HG03571 (cell line): ENCODE measurements around the gene FAAP20.

Experiments
- ATAC-seq: cut with Tn5 transposase; IDR thresholded peaks from one replicate; pipeline ENCODE4 v1.9.1; 2021; ENCODE audit not compliant: unreplicated experiment

Gene FAAP20, protein sequence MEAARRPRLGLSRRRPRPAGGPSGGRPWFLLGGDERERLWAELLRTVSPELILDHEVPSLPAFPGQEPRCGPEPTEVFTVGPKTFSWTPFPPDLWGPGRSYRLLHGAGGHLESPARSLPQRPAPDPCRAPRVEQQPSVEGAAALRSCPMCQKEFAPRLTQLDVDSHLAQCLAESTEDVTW

GRCh38 chr1:2194319-2194897, at the start of gene FAAP20:
Gene FAAP20, minus strand, starts transcription at chr1:2194772. Its CDS starts 23 bp downstream, at chr1:2194749.
- ATAC-seq: peak; percentile 49

DNA sequence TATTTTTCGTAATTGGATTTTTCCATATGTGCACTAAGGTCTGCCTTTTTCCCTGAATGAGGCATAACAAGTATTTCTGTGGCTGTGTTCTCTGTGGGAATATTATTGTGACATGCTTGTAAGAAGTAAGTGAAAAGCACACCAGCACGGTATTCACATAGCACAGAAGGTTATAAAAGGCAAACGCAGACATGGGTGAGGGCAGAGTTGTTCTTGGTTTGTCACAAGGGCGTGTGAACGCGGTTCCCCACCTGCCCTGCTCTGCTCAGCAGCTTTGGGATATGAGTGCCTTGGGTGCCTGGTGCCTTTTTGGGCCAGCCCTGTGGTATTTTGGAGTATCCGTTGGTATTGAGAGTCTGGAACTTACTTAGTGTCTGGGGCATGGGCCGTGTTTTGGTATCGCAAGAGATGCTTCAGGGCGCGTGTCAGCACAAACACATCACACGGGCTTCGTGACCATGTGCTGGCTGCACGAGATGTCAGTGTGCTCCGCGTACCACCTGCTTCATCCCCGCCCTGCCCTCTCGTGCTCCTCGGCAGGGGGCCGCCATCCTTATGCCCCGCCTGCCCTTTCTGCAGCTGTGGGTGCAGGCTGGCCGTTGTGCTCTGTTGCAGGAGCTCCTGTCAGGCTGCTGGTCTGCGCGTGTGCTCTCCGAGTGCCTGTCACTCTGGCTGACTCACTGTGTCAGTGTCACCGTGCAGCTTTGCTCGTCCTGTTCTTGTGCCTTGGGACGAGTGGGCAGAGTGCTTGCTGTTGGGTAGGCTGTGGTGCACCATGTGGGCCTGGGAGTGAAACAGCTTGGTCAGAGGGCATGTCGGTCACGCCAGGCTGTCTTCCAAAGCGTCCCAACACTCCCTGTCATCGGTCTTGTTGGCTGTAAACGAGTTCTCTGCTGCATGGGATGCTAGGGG, 48.5 kb upstream of the FAAP20 start:
- no peak for ATAC-seq

GRCh38 chr1:2241820-2242219, 47.2 kb upstream of the FAAP20 start:
- no peak for ATAC-seq

GRCh38 chr1:2240270-2241156, 45.9 kb upstream of the FAAP20 start:
- ATAC-seq: no peak

DNA sequence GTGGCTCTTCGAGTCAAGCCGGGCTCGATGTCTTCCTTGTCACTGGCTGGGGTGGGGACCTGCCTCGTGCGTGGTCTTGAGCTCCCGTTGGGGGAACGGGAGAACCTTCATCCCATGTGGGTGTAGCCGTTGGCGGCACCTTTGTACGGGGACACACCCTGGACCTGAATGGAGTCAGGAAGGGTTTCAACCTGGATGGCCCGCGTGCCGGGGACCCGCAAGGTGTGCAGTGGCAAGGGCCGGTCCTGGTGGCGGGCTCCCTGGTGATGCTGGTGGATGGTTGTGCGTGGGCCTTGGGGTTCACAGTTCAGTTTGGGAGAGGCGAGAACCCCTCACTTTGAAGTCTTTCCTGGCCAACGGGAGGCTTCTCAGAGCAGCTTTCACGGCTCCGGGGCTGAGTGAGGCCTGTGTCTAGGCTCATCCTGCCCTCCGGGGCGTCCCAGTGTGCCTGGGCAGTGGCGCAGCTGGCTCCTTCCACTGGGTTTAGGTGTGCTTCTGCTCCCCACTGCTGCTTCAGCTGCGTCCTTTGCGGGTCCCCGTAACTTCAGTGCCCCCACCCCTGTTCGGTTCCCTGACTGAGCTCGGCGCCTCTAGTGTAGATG, 44.9 kb upstream of the FAAP20 start:
- no peak for ATAC-seq

GRCh38 chr1:2239013-2239370, 44.4 kb upstream of the FAAP20 start:
- no peak for ATAC-seq

GRCh38 chr1:2238361-2239012, 43.9 kb upstream of the FAAP20 start:
- ATAC-seq: no peak

GRCh38 chr1:2237773-2238172, 43.2 kb upstream of the FAAP20 start:
- ATAC-seq: no peak

DNA sequence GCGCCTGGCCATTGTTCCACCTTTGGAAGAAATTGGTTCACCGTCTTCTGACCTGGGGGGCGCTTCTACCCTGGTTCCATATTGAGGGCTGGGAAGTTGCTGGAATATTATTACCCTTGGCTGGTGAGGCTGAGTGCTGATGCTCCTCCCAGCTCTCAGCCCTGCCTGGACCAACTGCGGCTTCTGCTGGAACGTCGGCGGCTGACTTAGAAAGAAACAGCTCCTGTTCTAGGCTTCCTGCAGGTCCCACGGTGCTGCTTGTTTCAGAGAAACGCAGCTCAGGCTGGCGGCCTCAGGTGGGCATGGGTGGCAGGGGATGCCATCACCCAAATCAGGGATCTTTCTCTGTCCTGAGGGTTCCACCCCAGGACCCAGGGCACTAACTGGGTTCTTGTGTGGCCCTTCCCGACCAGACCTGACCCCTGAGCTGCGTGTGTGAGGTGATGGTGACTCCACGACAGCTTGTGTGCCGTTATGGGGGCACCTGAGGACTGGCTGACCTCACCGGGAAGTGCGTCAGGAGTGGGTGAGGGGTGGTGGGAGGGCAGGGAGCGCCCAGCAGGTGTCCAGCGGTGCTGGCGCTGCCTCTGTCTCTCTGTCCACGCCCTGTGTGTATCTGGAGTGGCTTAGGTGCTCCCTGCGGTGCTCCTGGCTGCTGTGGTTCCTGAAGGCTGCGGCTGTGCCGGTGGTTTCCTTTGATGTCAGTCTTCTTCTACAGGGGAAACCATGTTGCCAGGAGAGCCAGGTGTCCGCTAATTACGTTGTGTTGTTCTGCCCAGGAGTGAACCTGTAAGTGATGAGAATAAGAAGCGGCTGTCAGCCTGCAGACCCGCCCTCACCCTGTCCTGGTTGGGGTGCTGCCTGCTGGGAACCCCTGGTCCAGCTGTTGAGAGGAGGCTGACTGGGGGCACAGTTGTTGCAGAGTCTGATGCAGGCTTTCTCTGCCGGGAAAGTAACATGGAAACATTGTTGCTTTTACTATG, 42.4 kb upstream of the FAAP20 start:
- no peak for ATAC-seq

GRCh38 chr1:2235300-2235998, 40.9 kb upstream of the FAAP20 start:
- no peak for ATAC-seq

DNA sequence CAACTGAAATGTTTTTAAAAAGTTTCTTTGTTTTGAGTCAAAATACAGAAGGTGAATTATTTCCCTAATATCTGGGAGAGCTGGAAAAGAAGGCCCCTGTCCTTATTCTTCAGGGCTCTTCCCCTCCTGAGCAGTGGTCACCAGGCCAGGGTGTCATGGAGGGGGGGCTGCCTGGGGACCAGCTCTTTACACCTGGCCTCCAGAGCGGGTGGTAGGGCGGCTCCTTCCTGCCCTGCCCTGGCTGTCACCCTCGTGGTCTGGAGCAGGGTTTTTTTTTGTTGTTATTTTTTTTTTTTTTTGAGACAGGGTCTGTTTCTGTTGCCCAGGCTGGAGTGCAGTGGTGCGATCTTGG, 40.2 kb upstream of the FAAP20 start:
- ATAC-seq: no peak

- ATAC-seq: no peak
These were observed 39.6 kb upstream of the FAAP20 start for GRCh38 chr1:2233997-2234761.

GRCh38 chr1:2233468-2233867, 38.9 kb upstream of the FAAP20 start:
- no peak for ATAC-seq

DNA sequence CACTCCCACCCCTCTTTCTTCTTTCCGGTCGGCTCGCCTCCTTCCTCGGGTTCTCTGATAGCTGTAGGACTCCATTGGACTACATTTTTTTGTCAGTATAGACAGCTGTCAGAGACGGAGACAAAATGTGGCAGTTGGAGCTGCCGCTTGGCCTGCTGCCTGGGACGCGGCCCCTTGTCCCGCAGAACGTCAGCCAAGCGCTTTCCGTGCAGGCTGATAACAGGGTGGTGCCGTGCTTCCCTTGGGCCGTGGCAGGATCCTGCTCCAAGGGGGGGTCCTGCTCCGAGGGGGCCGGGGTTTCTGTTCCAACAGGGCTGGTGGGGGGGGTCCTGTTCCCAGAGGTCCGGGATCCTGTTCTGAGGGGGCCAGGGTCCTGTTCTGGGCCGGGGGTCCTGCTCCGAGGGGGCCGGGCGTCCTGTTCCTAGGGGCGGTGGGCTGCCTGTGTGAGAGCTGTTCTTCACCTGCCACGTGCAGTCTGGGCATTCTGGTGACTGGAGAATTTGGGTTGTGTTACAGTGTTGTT, 38.4 kb upstream of the FAAP20 start:
- ATAC-seq: no peak

- no peak for ATAC-seq
These were observed 37.8 kb upstream of the FAAP20 start for GRCh38 chr1:2232255-2232915.

- no peak for ATAC-seq
These were observed 37.1 kb upstream of the FAAP20 start for GRCh38 chr1:2231532-2232254.
